K562 (cell line): ENCODE data around the gene AZU1. TPM values are rescaled to one million over a fixed set of nuclear protein-coding genes. Genes with fewer than 3 reads are reported as not detected.

Experiments
- CBX8 ChIP-seq: fragments of 200-600 bp; sonication (generic); IDR thresholded peaks from 2 replicates; pipeline ENCODE4 v1.6.1; 2012; ENCODE audit warnings: borderline replicate concordance, mixed run types, low read depth, mild to moderate bottlenecking, moderate library complexity, mixed read lengths, low read length, control low read depth, inconsistent platforms; ENCODE audit not compliant: poor library complexity, severe bottlenecking; ENCODE audit errors: extremely low read depth
- CEBPZ ChIP-seq: fragments of 150-350 bp; IDR thresholded peaks from 2 replicates; pipeline ENCODE4 v1.6.1; 2014; ENCODE audit warnings: low read depth, mild to moderate bottlenecking, low read length, borderline replicate concordance
- DPF2 ChIP-seq: fragments of 450-650 bp; IDR thresholded peaks from 2 replicates; pipeline ENCODE4 v1.6.1; 2016
- E2F3 ChIP-seq: fragments of 250-450 bp; sonication (Bioruptor Pico); IDR thresholded peaks from 2 replicates; pipeline ENCODE4 v1.4.0; 2020; ENCODE audit warnings: mild to moderate bottlenecking
- E2F5 ChIP-seq: sonication (generic); formaldehyde crosslinking; IDR thresholded peaks from 2 replicates; pipeline ENCODE4 v1.8.0; 2022; ENCODE audit warnings: mild to moderate bottlenecking, missing genetic modification reagents
- E4F1 ChIP-seq: fragments of 250-450 bp; sonication (Bioruptor Pico); IDR thresholded peaks from 2 replicates; pipeline ENCODE4 v1.5.0; 2021; ENCODE audit warnings: mild to moderate bottlenecking, borderline replicate concordance
- EP300 ChIP-seq: IDR thresholded peaks from 2 replicates; pipeline ENCODE4 v1.6.1; 2012; ENCODE audit warnings: low read length, improper control_type of control experiment
- FOXJ2 ChIP-seq: fragments of 200-800 bp; sonication (Bioruptor generic); IDR thresholded peaks from 2 replicates; pipeline ENCODE4 v1.6.1; 2016; ENCODE audit warnings: missing genetic modification characterization, missing compliant biosample characterization
- HMG20B ChIP-seq: fragments of 250-450 bp; sonication (Bioruptor Pico); IDR thresholded peaks from 2 replicates; pipeline ENCODE4 v1.5.0; 2021; ENCODE audit warnings: mild to moderate bottlenecking
- HSF4 ChIP-seq: fragments of 250-450 bp; sonication (Bioruptor Pico); IDR thresholded peaks from 2 replicates; pipeline ENCODE4 v2.1.2; 2022; ENCODE audit warnings: mild to moderate bottlenecking, moderate library complexity, borderline replicate concordance
- KLF10 ChIP-seq: fragments of 250-450 bp; sonication (Bioruptor Pico); IDR thresholded peaks from 2 replicates; pipeline ENCODE4 v1.6.1; 2021; ENCODE audit warnings: matching md5 sums
- LEF1 ChIP-seq: fragments of 450-650 bp; IDR thresholded peaks from 2 replicates; pipeline ENCODE4 v1.6.1; 2016; ENCODE audit warnings: mild to moderate bottlenecking
- POLR2H ChIP-seq: IDR thresholded peaks from 2 replicates; pipeline ENCODE4 v1.6.1; 2016; ENCODE audit warnings: missing genetic modification characterization, low read depth, mild to moderate bottlenecking, control low read depth, missing compliant biosample characterization, moderate library complexity
- PTBP1 ChIP-seq: fragments of 200-400 bp; formaldehyde crosslinking; IDR thresholded peaks from 2 replicates; pipeline ENCODE4 v1.6.1; 2017; ENCODE audit warnings: low read depth, low read length
- SPI1 ChIP-seq: IDR thresholded peaks from 2 replicates; pipeline ENCODE4 v1.6.1; 2011; ENCODE audit warnings: low read depth, low read length, control low read depth, borderline replicate concordance
- SRSF1 ChIP-seq: fragments of 200-400 bp; formaldehyde crosslinking; IDR thresholded peaks from 2 replicates; pipeline ENCODE4 v1.6.1; 2017; ENCODE audit warnings: mild to moderate bottlenecking, low read depth, low read length, moderate library complexity
- ZNF449 ChIP-seq: fragments of 250-450 bp; sonication (Bioruptor Pico); IDR thresholded peaks from 2 replicates; pipeline ENCODE4 v1.8.0; 2022; ENCODE audit warnings: moderate library complexity, mild to moderate bottlenecking, inconsistent platforms
- ZNF780A ChIP-seq: fragments of 250-450 bp; sonication (Bioruptor Pico); IDR thresholded peaks from 2 replicates; pipeline ENCODE4 v1.5.0; 2021; ENCODE audit warnings: mild to moderate bottlenecking
- polyA plus RNA-seq, 8 experiments: library from polyadenylated mRNA; depleted of rRNA in 4 of 8; stranded (reverse) in 5 of 8; unstranded in 3 of 8; fragments of >200 nt; fragmentation: Nextera tagmentation in 2 of 8; fragmentation: Illumina TruSeq in 1 of 8; extraction: Ambion mirVana in 2 of 8; extraction: Trizol in 1 of 8; gene quantifications; 2 replicates each; pipeline versions ENCODE4 v1.2.1 to v1.2.3, GENCODE V29; 2011 to 2014; ENCODE audit warnings: inconsistent platforms in 1 of 8, missing spikeins in 1 of 8
- total RNA-seq, 7 experiments: library from RNA; depleted of rRNA in 6 of 7; stranded (reverse); fragments of >200 nt in 6 of 7; fragmentation: Illumina TruSeq in 2 of 7; extraction: Trizol in 2 of 7; gene quantifications; 2 replicates each; pipeline versions ENCODE4 v1.2.1 to v1.2.3, GENCODE V29; 2011 to 2021; ENCODE audit warnings: low replicate concordance in 1 of 7

AZU1 gene
- total and polyA plus RNA-seq, 9 of the 15 experiments (the other 6 are each of a cell fraction or from before 2014, with no cell fraction given): 0.29 to 1.9 (median 0.59) TPM; not detected in 3

- no peak for TF ChIP-seq E4F1 (CRISPR knock-in tag)
- no peak for TF ChIP-seq KLF10 (CRISPR knock-in tag)
- TF ChIP-seq E2F3 (CRISPR knock-in tag): peak; percentile 83; the same call in 1 of the 2 replicates
- no peak for TF ChIP-seq SPI1
- no peak for TF ChIP-seq PTBP1
- no peak for TF ChIP-seq HSF4 (CRISPR knock-in tag)
- peak; percentile 88 for TF ChIP-seq CEBPZ
- TF ChIP-seq E2F5: no peak
- peak; percentile 39; the same call in 1 of the 2 replicates for TF ChIP-seq DPF2
- no peak; the same call in 1 of the 2 replicates for TF ChIP-seq LEF1
- TF ChIP-seq FOXJ2 (tag): 0 out of 2 replicates have a peak, but pooled peaks have one; percentile 42
- TF ChIP-seq ZNF449: no peak
- TF ChIP-seq HMG20B (CRISPR knock-in tag): no peak
- TF ChIP-seq EP300: peak; percentile 43
- TF ChIP-seq SRSF1: no peak
- TF ChIP-seq POLR2H: peak; percentile 94
- no peak for TF ChIP-seq ZNF780A (CRISPR knock-in tag)
- no peak for TF ChIP-seq CBX8
These were observed 30.7 kb upstream of the AZU1 start, which contains the start of gene PTBP1 (continued) for GRCh38 chr19:796692-797527.
